Erythroblast (primary cell): ENCODE results near the gene FAH.
A peak's percentile ranks its signal among the peaks of the same experiment; 100 is the strongest.

Source experiments
- DNase-seq, 2 experiments: peaks; one replicate each; lab custom pipeline; 2025; lab: John Stamatoyannopoulos, UW
- GATA1 ChIP-seq: IDR thresholded peaks from 2 replicates; pipeline ENCODE4 v1.6.1; 2011; ENCODE audit warnings: low read depth, mild to moderate bottlenecking, control low read depth, low read length, moderate library complexity
- POLR2A ChIP-seq: IDR thresholded peaks from 2 replicates; pipeline ENCODE4 v1.6.1; 2011; ENCODE audit warnings: mild to moderate bottlenecking, low read length

The FAH gene

DNA sequence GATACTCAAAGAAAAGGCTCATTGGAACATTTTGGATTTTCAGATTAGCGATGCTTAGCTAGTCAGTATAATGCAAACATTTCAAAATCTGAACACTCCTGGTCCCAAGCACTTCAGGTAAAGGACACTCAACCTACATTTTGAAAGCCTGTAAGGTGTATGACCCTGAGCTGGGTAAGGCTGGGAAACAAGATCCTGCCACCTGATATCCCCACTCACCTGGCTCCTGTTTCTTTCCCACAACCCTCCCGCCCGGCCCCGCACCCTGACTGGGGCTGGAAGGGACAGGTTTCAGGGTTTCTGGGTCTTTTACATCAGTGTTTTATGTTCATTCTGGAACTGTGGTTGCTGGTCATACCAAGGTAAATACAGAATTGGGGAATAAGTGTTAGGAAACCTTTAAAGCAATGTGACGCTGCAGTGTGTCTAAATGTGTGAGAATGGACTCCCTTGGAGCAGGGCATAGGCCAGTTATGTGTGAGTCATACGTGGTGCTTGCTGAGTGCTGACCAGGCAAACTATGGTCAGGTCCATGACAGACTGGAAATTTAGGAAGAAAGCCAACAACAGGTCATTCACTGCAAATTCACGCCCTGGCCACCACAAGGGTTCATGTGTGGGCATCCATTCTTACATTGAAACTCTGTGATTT lies 76.3 kb downstream of the FAH start:
- DNase-seq = no peak
- TF ChIP-seq GATA1 (no peak), POLR2A (no peak)

DNA sequence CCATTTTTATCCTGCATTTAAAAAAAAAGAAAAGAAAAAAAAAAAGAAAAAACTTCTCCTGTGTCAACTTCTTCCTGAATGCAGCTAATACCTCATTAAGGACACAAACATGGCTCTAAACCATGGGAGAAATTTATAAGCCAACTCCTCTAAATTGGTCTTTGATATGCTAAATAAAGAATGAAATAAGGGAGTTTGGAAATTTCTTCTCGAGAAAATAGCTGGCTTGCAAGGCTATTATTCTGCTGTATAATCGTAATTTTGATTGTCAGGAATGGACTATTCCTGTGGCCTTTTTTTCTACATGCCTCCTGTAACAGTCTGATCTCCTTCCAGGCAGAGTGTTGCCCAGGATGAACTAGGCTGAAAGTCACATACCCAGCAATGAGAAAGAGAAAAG lies 78.6 kb downstream of the FAH start:
- DNase-seq = no peak
- no peak for TF ChIP-seq POLR2A
- no peak for TF ChIP-seq GATA1

DNA sequence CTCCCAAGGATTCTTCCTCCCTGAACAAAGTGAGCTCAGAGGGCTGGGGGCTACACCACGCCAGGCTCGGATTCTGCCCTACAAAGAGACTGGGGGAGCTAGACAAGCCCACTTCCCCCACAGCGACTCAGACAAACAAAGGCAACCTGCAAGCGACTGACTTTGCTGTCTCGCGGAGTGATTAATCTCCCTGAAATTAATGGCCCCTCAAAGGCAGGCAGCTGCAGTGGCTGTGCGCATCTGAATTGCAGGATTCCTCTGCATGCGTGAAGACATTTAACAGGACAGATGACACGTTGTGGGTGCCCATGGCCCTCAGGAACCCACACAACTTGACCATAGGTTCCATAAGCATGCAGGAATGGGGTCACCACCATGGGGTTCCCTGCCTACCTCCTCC lies 80.8 kb downstream of the FAH start:
- DNase-seq = no peak
- TF ChIP-seq POLR2A = no peak
- no peak for TF ChIP-seq GATA1

DNA sequence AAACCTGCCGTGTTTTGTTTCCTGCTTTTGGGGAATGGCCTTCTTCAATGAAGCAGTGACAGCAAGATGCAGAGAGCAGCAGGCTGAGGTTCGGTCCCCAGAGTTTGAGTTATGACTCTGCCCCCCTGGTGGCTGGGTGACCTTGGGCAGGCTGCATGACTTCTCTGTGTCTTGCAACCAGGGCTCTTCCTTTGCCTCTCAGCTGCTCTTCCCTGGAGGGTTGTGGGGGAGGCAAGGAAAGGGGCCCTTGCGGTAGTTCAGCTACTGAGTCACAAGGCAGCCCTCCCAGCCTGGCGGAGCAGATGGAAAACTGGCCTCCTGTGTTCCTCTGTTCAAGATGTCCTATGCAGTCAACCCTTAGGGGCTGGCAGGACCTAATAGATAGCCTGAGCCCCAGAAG lies 82.1 kb downstream of the FAH start:
- no peak for TF ChIP-seq GATA1
- no peak for TF ChIP-seq POLR2A
- peak; percentile 54 to 73 for DNase-seq
